Epithelial cell of proximal tubule (primary cell): ENCODE measurements around the gene ELK1. TPM values are rescaled to one million over a fixed set of nuclear protein-coding genes. Genes with fewer than 3 reads are reported as not detected.

Source experiments
- DNase-seq: peaks from one replicate; pipeline ENCODE4 v3.0.0-alpha.2; 2011; ENCODE audit warnings: low read depth
- H3K4me3 ChIP-seq: 2 replicates; pipeline ENCODE4 v1.5.1; 2011; ENCODE audit warnings: low read depth, mild to moderate bottlenecking, low read length
- CTCF ChIP-seq: conservative IDR thresholded peaks from 2 replicates; pipeline ENCODE4 v1.5.1; 2012; ENCODE audit warnings: low read depth, mild to moderate bottlenecking, low read length
- total RNA-seq: library from RNA; depleted of rRNA; stranded (reverse); fragments of >200 nt; gene quantifications from 2 replicates; pipeline ENCODE4 v1.2.3, GENCODE V29; 2015

Gene ELK1
- total RNA-seq, 1 donor from 2014 or later, result 21.9 TPM

GRCh38 chrX:47587091-47587891, 63.1 kb downstream of the ELK1 start:
- no peak overlapping the region for H3K4me3 ChIP-seq
- TF ChIP-seq CTCF, result no peak
- DNase-seq, result peak; percentile 23

- no peak for DNase-seq
- H3K4me3 ChIP-seq, result no peak overlapping the region
- TF ChIP-seq CTCF, result peak; percentile 11
These were observed 64.1 kb downstream of the ELK1 start for GRCh38 chrX:47586043-47586787.

Other genes starting within 250 kb of the ELK1 start
- 4.4 and 5.0 TPM in 2 replicates for gene ZNF41, start 167.3 kb downstream of the ELK1 start, total RNA-seq
- gene ARAF, start 89.4 kb downstream of the ELK1 start, total RNA-seq, result 31.5 and 43.7 TPM in 2 replicates
- 123 and 241 TPM in 2 replicates for gene TIMP1, start 68.1 kb downstream of the ELK1 start, total RNA-seq
- 0.12 and 0.65 TPM in 2 replicates for gene SYN1, start 30.7 kb downstream of the ELK1 start, total RNA-seq
- 0.06 and 0.22 TPM in 2 replicates for gene CFP, start 20.6 kb downstream of the ELK1 start, total RNA-seq
- gene UXT, start 8.6 kb upstream of the ELK1 start, total RNA-seq, result 133 and 178 TPM in 2 replicates
- 2.7 and 16.9 TPM in 2 replicates for gene ZNF81, start 186.3 kb upstream of the ELK1 start, total RNA-seq